Lung (tissue), 12 donors: ENCODE measurements around the gene KRTAP1-5. TPM values are rescaled to one million over a fixed set of nuclear protein-coding genes. Genes with fewer than 3 reads are reported as not detected.

Experiments
- ATAC-seq: fragments of 200-7000 bp; cut with Tn5 transposase; one replicate; pipeline ENCODE4 v1.9.1; 2020; ENCODE audit warnings: moderate number of reproducible peaks; ENCODE audit not compliant: insufficient read depth, low FRiP score
- DNase-seq, 3 donors: peaks; one replicate each; pipeline ENCODE4 v3.0.0-alpha.2; 2013 to 2017
- H3K27ac ChIP-seq, 2 donors: one replicate each; pipeline ENCODE4 v1.5.1; 2013; ENCODE audit warnings: mild to moderate bottlenecking in 2 of 2, moderate library complexity in 2 of 2, control low read depth in 1 of 2, inconsistent platforms in 1 of 2, low read depth in 1 of 2, low read length in 1 of 2
- H3K27me3 ChIP-seq, 3 donors: one replicate each; pipeline ENCODE4 v1.5.1; 2013; ENCODE audit warnings: low read length in 2 of 3; ENCODE audit not compliant: control insufficient read depth in 3 of 3, insufficient read depth in 3 of 3
- H3K36me3 ChIP-seq, 4 donors: one replicate each; pipeline ENCODE4 v1.5.1; 2013; ENCODE audit warnings: low read length in 4 of 4, mild to moderate bottlenecking in 1 of 4, moderate library complexity in 1 of 4; ENCODE audit not compliant: control insufficient read depth in 4 of 4, insufficient read depth in 4 of 4
- H3K4me1 ChIP-seq, 5 donors: one replicate each; pipeline ENCODE4 v1.5.1; 2013; ENCODE audit warnings: low read length in 5 of 5, mild to moderate bottlenecking in 2 of 5, moderate library complexity in 1 of 5; ENCODE audit not compliant: control insufficient read depth in 5 of 5, insufficient read depth in 5 of 5
- H3K4me3 ChIP-seq: one replicate; pipeline ENCODE4 v1.5.1; 2013; ENCODE audit warnings: mild to moderate bottlenecking, control low read depth, moderate library complexity
- H3K9ac ChIP-seq, 2 donors: one replicate each; pipeline ENCODE4 v1.5.1; 2013; ENCODE audit warnings: low read length in 2 of 2, control low read depth in 1 of 2; ENCODE audit not compliant: insufficient read depth in 1 of 2
- H3K9me3 ChIP-seq, 4 donors: one replicate each; pipeline ENCODE4 v1.5.1; 2013; ENCODE audit warnings: low read length in 3 of 4, mild to moderate bottlenecking in 1 of 4, moderate library complexity in 1 of 4; ENCODE audit not compliant: control insufficient read depth in 4 of 4, insufficient read depth in 3 of 4
- CTCF ChIP-seq: IDR thresholded peaks from 2 replicates; pipeline ENCODE4 v1.5.1; 2012; ENCODE audit warnings: mild to moderate bottlenecking; ENCODE audit errors: control extremely low read depth, extremely low read depth
- WGBS, 2 donors: extraction: QIAGEN DNeasy Blood & Tissue Kit; methylation state at CpG; one replicate each; pipeline ENCODE4 v1.1.7; 2013; 5-methylcytosine and 5-hydroxymethylcytosine counted together
- polyA plus RNA-seq, 2 donors: library from polyadenylated mRNA; stranded (reverse); fragments of 200-250 nt; gene quantifications; one replicate each; pipeline ENCODE4 v1.2.1, GENCODE V29; 2013
- total RNA-seq, 2 donors: library from RNA; depleted of rRNA in 1 of 2; stranded (reverse); fragments of >200 nt in 1 of 2; gene quantifications; one replicate each; pipeline ENCODE4 v1.2.1, GENCODE V29; 2014 to 2021
- donor health status: control.
- donor health status: control.
- donor health status: Bipolar disorder and iron deficiency.
- donor health status: healthy.
- donor health status: DM: yes; HTN: yes; CAD: no.

KRTAP1-5 gene
- total and polyA plus RNA-seq, 4 donors, result not detected

DNA sequence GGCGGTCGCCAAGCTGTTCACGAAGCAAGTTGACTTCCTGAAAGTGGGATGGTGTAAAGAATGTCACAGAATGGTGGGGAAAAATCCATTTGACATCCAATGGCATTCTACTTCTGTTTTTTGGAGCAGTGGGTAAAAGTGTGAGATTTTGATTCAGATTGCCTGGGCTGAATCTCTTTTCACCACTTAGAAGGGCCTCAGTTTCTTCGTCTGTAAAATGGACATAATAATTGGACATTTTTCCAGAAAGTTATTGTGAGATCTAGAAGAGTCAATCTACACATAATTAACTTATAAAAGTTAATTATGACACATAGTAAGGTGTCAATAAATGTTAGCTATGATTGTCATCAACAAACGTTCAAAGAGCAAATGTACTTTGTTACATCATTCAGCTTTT is 45.9 kb downstream of the KRTAP1-5 start:
- Histone ChIP-seq H3K36me3 (no peaks in the 10 kb centered on the region), H3K9me3 (no peaks in the 10 kb centered on the region), H3K27ac (no peak overlapping the region), H3K4me3 (no peak overlapping the region), H3K4me1 (peaks cover 0 to 10% (median 8%) of the 10 kb centered on the region in 5 donors), H3K9ac (no peak overlapping the region), H3K27me3 (peaks cover 0 to 4% (median 0%) of the 10 kb centered on the region in 3 donors)
- no peak for TF ChIP-seq CTCF
- DNase-seq, result no peak
- WGBS, 2 donors, result 57 to 67% methylated on average over 5 of the region's 5 CpGs
- no peak for ATAC-seq

DNA sequence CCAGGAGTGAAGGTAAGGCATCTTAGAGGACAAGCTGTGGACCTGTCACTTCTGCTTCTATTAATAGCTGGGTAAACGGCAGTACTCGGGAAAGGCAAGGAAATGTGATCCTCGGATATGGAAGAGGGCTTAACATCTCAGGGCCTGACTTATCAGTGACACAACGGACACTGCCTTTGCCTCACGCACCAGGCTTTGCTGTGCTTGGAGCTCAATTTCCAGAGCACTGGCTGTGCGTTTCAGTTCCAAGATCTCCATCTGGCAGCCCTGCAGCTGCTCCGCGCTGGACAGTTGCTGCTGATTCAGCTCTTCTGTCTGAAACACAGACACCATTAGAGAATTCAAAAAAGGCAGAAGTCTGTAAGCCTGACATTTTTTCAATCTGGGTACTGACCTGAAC is 46.4 kb downstream of the KRTAP1-5 start:
- Histone ChIP-seq H3K36me3 (no peaks in the 10 kb centered on the region), H3K9ac (no peak overlapping the region), H3K9me3 (no peaks in the 10 kb centered on the region), H3K27ac (no peak overlapping the region), H3K27me3 (peaks cover 0 to 4% (median 0%) of the 10 kb centered on the region in 3 donors), H3K4me3 (no peak overlapping the region), H3K4me1 (peaks cover 0 to 10% (median 8%) of the 10 kb centered on the region in 5 donors)
- 49 to 64% methylated on average over 8 of the region's 8 CpGs for WGBS, 2 donors
- ATAC-seq, result no peak
- no peak for TF ChIP-seq CTCF
- peak in 1 of 3 donors; percentile 80 for DNase-seq

DNA sequence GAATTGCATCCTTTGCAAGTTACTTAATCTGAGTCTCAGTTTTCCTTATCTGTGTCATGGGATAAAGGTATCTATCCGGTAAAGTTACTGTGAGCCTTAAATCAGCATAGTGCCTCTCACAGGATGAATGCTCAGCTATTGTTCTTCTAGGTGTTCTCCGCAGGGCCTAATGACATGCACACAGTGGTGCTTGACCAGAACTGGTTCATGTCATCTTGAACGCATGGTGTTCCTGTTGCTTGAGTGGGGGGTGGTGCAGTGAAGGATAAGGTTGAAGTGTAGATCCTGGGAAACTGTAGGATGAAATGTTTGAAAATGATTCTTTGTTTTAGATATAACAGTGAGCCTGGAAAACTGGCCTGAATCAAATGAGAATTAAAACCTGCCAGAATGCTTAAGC is 46.9 kb downstream of the KRTAP1-5 start:
- Histone ChIP-seq H3K4me3 (no peak overlapping the region), H3K27me3 (peaks cover 0 to 4% (median 0%) of the 10 kb centered on the region in 3 donors), H3K36me3 (no peaks in the 10 kb centered on the region), H3K9ac (no peak overlapping the region), H3K9me3 (no peaks in the 10 kb centered on the region), H3K4me1 (peaks cover 0 to 10% (median 8%) of the 10 kb centered on the region in 5 donors), H3K27ac (no peak overlapping the region)
- TF ChIP-seq CTCF, result no peak
- DNase-seq (no peak), ATAC-seq (no peak)
- 87 to 89% methylated on average over 3 of the region's 3 CpGs for WGBS, 2 donors

GRCh38 chr17:40978575-40979151 is 48.3 kb downstream of the KRTAP1-5 start:
- no peak for DNase-seq
- H3K9me3 ChIP-seq, result no peaks in the 10 kb centered on the region
- peaks cover 0 to 4% (median 0%) of the 10 kb centered on the region in 3 donors for H3K27me3 ChIP-seq
- H3K4me3 ChIP-seq, result no peak overlapping the region
- H3K27ac ChIP-seq, result no peak overlapping the region
- TF ChIP-seq CTCF, result no peak
- no peaks in the 10 kb centered on the region for H3K36me3 ChIP-seq
- no peak overlapping the region for H3K9ac ChIP-seq
- H3K4me1 ChIP-seq, result peaks cover 0 to 10% (median 8%) of the 10 kb centered on the region in 5 donors
- 68 to 84% methylated on average over 13 of the region's 13 CpGs for WGBS, 2 donors
- no peak for ATAC-seq
